GDM1 (cell line): Measurements from ENCODE around the gene ATG13.

Source experiments
- DNase-seq: peaks from one replicate; lab custom pipeline; 2025; lab: John Stamatoyannopoulos, UW

ATG13 gene

GRCh38 chr11:46676436-46677158 lies 59.2 kb downstream of the ATG13 start:
- peak; percentile 31 for DNase-seq

- DNase-seq, result no peak
Observed at GRCh38 chr11:46677169-46677568, 59.8 kb downstream of the ATG13 start.

GRCh38 chr11:46677991-46678740 lies 60.8 kb downstream of the ATG13 start:
- no peak for DNase-seq

GRCh38 chr11:46678741-46679130 lies 61.4 kb downstream of the ATG13 start:
- DNase-seq, result no peak

GRCh38 chr11:46679241-46680163 lies 62.1 kb downstream of the ATG13 start:
- no peak for DNase-seq

- no peak for DNase-seq
Observed at GRCh38 chr11:46680164-46680760, 62.9 kb downstream of the ATG13 start.

GRCh38 chr11:46680815-46681214 lies 63.5 kb downstream of the ATG13 start:
- no peak for DNase-seq

GRCh38 chr11:46681814-46682213 lies 64.5 kb downstream of the ATG13 start:
- no peak for DNase-seq

- DNase-seq, result no peak
Observed at GRCh38 chr11:46682773-46683752, 65.7 kb downstream of the ATG13 start.

GRCh38 chr11:46684367-46684766 lies 67.0 kb downstream of the ATG13 start:
- DNase-seq, result no peak

- DNase-seq, result no peak
Observed at GRCh38 chr11:46686886-46687795, 69.8 kb downstream of the ATG13 start.

GRCh38 chr11:46690702-46691101 lies 73.3 kb downstream of the ATG13 start:
- DNase-seq, result no peak

GRCh38 chr11:46692450-46692849 lies 75.1 kb downstream of the ATG13 start:
- no peak for DNase-seq

- no peak for DNase-seq
Observed at GRCh38 chr11:46693597-46694012, 76.3 kb downstream of the ATG13 start.

GRCh38 chr11:46694072-46694471 lies 76.7 kb downstream of the ATG13 start:
- no peak for DNase-seq

GRCh38 chr11:46694607-46695006 lies 77.3 kb downstream of the ATG13 start:
- DNase-seq, result no peak

- no peak for DNase-seq
Observed at GRCh38 chr11:46695345-46696211, 78.2 kb downstream of the ATG13 start.

GRCh38 chr11:46696212-46696558 lies 78.8 kb downstream of the ATG13 start:
- DNase-seq, result no peak

- no peak for DNase-seq
Observed at GRCh38 chr11:46697303-46697702, 80.0 kb downstream of the ATG13 start.
